Left renal pelvis (tissue), 4 donors: ENCODE measurements around the gene SLC30A2. TPM values are rescaled to one million over a fixed set of nuclear protein-coding genes. Genes with fewer than 3 reads are reported as not detected.

Experiments used
- DNase-seq, 4 donors: peaks; one replicate each; pipeline ENCODE4 v3.0.0-alpha.2; 2013; ENCODE audit warnings: low read depth in 4 of 4, low spot score in 3 of 4
- polyA plus RNA-seq, 4 donors: library from polyadenylated mRNA; unstranded; fragments of 120-200 nt; gene quantifications; one replicate each; pipeline ENCODE4 v1.2.1, GENCODE V29; 2013; ENCODE audit not compliant: insufficient read length in 4 of 4

SLC30A2 gene
- polyA plus RNA-seq, 4 donors: 0.37 to 5.3 (median 3.6) TPM

DNA sequence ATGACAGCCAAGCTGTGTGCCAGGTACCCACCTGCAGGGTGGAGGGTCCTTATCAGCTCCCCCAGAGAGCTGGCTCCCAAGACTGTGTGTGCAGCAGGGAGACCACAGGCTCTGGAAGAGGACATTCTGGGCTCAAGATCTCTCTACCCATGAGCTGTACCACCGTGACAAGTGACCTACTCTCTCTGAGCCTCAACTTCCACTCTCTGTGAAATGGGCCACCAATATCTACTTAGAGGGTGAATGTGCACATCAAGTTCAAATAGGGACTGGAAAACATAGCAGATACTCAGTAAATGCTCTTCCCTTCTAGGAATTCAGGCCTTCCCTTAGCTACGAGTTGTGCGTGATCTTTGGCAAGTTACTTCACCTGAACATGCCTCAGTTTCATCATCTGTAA lies 1.5 kb downstream of the SLC30A2 start:
- DNase-seq: no peak

DNA sequence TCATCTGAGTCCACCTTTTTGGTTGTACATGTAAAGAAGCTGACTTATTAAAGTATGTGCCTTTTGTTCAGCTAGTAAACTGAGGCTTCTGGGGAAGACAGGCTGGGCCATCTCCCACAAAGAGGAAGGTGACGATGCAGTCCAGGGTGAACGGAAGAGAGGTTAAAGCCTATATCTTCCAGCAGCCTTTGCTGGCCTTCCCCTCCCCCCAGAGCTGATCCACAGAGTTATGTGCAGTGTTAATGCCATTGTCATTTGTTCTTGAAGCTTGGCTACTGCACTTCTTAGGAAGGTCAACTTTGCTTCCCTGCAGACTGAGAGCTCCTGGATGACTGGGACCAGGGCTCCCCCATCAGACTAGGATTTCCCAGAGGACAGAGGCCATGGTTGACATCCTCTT lies 2.2 kb downstream of the SLC30A2 start:
- no peak for DNase-seq

DNA sequence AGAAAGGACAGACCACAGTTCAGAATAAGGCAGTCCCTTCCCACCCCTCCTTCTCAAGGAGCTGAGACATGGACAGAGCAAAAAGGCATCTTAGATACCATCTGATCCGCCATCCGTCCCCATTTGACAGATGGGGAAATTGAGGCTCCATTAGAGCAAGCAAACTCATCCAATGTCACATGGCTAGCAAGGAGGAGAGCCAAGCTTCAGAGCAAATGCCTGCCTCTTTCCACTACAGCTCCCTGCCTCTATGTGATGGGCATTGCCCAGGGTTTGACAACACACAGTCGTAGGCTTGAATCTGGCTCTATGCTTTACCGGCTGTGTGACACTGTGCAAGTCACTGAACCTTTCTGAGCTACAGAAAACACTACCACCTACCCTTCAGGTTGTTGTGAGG lies 3.9 kb downstream of the SLC30A2 start:
- DNase-seq: no peak

DNA sequence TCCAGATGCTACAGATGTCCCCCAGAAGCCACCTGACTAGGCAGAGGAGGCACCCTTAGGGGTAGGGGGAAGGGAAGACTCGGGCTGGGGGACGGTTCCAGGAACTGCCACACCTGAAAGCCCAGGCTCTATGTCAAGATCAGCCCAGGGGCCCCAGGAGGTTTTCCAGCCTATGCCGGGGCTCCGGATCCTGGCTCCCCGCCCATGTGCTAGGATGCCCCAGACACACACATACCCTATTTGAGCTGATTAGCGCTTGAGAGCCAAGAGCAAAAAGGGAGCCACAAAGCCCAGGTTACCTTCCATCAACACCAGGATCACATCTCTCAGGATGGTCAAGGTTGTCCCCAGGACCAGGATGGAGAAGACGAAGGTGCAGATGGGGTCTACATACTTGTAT lies 4.5 kb downstream of the SLC30A2 start:
- DNase-seq: no peak

DNA sequence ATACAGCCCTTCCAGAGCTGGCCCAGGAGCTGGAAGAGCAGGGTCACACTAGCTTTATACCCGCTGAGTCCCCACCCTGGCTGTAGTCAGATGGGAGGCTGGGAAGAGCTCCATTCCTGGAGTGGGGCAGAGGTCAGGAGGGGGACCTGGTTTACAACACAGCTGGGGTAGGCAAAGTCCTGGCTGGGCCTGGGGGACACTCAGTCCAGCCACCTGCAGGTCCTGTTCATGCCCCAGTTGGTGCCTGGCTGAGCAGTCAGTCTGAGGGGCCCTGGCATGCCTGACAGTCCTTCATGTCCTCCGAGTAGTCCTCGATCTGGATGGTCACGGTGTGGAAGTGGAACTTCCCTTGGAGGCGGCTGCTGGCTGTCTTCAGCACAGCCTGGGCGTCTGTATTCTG lies 7.0 kb downstream of the SLC30A2 start:
- DNase-seq: no peak

DNA sequence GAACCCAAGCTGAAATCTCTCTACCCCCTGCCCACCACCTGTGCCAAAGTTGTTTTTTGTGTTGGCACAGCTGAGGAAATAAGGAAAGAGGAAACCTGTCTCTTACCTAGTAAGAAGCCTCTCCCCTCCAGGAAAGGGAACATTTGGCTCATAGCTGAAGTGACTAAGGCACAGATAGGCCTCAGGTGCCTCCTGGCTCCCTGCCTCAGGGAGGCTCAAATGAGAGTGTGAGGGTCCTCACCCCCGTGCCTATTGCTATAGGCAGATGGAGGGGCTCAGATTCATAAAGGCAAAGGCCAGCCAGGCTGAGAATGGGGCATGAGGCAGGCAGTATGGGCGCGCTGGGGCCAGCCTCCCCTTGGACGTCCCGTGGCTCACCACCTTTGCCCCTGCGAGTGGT lies 7.4 kb downstream of the SLC30A2 start:
- DNase-seq: no peak

DNA sequence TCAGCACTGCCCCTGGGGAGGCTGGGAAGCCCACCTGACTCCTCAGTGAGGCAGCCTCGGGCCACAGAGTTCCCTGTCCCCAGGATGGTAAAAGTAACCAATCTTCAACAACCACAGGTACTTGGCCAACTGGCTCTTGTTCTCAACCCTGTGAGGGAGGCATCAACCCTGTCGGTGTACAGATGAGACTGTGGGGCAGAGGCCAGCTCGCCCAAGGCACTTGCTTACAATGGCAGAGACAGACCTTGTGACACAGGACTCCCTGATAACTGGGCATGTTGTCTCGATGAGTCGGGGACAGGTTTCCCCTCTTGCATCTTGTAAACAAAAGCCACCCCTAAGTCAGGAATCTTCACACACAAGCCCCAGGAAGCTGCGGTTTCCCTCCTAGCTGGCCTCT lies 8.0 kb downstream of the SLC30A2 start:
- DNase-seq: no peak

DNA sequence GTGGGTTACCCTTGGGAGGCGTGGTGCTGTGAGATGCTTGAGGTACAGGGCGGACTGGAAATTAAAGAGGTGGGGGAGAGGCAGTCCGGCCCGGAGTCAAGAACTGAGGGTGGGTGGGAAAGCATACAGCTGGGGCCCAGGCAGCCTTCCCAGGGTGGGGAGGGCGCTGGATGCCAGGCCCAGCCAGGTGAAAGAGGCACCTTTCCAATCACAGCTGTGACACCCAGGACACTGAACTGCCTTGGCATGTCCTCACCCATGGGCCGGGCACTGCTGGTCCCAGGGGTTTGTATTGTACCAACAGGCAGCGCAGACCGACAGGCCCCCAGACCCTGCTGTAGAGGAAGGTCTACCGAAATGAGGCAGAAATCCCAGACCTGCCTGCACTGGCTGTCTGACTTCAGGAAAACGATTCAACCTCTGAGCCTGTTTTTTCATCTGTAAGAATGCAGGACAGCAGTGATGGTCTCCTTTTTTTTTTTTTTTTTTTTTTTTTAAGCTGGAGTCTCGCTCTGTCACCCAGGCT lies 9.1 kb downstream of the SLC30A2 start:
- DNase-seq: no peak

DNA sequence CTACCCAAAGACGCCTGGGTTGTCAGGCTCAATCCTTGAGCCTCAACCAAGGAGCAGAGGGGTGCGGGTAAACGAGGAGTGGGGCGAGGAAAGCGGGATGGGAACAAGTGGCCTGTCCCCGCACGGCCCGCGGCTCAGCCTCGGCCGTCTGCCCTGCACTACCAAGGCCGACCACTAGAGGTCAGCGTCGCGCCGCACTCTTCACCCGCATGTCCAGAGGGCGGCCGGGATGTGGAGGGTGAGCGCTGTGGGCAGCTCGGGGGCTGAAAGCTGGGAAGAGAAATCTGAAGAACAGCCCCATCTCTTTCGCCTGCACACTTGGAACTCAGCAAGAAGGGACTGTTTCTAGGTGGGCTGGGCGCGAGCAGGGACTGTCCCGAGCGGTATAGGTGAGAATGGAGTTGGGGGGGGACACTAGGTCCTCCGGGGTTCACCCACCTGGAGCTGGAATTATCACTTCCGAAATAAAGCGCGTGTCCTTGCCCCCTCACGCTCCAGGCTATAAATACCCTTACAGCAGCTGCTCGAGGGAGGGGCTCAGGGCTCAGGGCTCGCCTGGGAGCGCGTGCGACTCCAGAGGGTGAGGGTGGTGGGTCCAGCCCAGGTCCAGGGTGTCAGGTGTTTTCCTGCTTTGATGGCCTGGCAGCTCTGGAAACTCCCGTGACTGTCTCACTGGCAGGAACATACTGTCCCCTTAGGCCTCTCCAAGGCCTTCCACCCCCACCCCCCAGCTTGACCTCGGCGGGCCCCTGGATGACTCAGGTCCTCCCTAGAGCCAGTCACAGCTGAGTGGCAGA lies 9.8 kb downstream of the SLC30A2 start:
- peak in 2 of 4 donors; percentile 65 to 67 for DNase-seq

DNA sequence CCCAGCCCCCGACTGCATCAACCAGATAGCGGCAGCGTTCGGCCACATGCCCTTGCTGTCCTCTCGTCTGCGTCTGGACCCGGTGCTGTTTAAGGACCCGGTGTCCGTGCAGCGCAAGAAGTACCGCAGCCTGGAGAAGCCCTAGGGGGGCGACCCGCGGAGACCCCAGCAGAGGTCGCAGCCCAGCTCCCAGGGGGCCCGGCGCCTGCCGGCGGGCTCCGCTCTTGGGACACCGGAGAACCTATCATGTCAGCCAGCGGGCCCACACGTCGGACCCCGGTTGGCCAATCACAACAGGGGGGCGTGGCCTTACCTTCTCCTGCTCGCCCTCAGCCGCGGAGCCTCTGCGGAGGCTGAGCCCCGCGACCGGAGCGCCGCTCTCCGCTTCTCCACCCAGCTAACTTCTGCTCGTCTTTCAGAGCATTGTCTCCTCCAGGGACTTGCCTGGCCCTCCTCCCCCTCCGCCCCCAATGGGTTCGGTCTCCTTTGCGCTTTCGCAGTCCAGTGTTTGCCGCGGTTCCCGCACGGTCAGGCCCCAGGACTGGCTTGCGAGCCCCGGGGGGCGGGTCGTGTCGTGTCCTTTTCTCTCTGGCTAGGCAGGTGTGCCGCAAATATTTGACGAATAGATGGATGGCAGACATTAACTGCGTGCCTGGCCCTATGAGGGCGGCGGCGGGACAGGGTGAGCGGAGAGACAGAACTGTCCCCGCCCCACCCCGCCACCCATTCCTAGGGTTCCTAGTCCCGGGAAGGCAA lies 10.5 kb downstream of the SLC30A2 start:
- DNase-seq: peak; percentile 72 to 85 (median 75)

DNA sequence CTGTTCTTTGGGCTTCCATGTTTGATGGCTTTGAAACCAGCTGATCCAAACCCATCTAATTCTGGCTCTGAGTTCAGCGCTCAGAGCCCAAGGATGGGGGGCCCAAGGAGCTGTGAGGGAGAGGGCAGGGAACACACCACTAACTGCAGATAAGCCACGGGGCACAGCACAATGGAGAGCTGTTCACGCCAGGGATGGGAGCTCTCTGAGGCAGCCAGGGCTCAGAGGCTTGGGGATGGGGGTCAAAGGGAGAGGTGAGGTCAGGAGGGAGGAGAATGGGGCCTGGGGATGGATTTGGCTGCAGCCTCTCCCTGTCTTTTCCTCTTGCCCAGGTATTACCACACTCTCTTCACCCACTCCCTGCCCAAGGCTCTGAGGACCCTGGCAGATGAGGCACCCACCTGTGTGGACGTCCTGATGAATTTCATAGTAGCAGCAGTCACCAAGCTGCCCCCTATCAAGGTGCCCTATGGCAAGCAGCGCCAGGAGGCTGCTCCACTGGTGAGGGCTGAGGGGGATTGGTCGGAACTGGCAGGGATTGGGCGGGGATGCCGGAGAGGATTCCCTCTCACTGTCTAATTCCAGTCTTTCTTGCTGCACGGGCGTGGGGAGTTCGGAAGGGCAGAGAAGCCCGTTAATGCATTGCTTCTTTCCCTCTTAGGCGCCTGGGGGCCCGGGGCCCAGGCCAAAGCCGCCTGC lies 11.3 kb downstream of the SLC30A2 start:
- DNase-seq: no peak

DNA sequence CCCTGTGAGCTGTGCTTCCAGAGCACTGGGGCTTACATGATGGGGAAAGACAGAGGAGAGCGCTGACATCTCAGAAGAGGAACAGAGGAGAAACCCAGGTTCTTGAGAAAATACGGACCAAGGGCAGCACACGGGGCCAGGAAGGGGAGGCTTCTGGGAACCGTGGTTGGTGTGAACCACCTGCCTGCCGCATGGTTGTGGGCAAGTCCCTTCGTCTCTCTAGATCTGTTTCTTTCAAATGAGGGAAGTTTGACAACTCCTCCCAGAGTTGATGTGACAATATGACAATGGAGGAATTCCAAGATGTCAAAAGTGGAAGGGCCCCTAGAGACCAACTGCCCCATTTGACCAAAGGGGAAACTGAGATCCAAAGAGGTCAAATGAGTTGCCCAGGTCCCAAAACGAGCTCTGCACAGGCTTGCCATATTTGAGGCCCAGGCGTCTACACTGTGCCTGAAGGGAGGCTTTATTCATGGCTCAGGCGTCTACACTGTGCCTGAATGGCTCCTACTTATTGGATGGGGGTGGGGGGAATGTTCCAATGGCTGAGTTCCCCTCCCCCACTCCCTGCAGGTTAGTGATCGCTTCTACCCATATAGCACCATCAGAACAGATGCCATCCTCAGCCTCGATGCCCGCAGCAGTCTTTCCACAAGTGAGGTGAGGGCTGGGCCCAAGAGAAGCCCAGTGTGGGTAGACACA lies 13.1 kb downstream of the SLC30A2 start:
- DNase-seq: no peak

DNA sequence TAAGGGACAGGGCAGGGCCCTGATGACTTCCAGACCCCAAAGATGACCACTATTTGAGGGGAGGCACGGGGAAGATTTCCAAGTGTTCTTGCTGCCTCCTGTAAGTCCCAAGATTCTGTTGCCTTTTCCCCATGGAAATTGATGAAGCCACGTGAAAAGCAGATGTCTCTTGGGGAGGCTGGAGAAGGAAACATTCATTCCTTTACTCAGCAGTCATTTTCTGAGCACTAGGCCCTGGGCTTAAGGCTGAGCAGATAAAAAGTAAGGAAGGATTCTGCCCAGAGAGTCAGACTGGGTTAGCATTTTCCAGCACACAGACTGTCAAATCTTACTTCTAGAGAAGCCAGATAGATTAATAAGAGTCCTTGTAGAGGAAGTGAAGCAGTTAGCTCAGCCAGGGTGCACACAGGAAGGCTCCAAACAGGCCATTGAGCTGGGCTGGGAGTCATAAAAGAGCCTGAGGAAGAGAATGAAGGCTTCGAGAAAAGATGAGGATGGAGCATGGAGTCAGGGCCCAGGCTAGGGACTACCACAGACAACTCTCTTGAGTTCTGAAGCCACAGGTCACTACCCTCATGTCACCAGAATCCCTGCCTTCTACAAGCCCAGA lies 14.2 kb downstream of the SLC30A2 start:
- no peak for DNase-seq

DNA sequence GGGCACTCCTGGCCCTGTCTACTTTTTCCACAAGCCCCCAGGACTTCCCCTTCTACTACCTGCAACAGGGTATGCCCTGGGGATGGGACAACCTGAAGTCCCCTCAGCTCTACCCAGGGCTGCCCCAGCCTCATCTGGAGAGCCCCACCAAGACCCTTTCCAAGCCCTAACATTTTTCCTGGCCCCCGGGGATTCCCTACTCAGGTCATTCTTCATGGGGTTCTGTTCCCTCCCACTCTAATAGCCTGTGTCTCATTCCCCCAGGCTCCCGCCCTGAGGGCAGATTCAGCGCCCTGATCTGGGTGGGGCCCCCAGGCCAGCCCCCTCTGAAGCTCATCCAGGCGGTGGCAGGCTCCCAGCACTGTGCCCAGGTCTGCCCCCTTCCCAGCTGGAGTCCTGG lies 14.7 kb downstream of the SLC30A2 start:
- DNase-seq: no peak

DNA sequence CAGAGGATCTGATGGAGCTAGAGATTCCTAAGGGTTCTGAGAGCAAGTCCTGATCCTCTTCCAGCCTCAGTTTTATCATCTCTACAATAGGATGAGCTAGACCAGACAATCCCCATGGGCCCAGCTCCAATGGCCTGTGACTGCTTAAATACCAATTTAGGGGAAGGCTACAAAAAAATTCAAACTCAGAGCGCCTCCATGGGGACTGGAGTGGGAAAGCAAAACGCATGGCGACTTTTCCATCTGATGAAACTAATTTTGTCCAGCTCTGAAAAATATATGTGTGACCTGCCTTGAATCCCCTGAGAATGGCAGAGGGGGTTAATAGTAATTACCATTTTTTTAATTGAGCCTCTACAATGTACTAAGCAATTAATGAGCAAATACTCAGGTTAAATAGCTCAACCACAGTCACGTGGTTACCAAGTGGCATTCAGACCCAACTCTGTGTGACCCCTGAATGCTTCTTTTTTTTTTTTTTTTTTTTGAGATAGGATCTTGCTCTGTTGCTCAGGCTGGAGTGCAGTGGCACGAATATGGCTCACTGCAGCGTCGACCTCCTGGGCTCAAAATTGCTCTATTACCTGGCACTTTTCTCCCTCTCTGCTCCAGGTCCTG lies 15.9 kb downstream of the SLC30A2 start:
- no peak for DNase-seq

DNA sequence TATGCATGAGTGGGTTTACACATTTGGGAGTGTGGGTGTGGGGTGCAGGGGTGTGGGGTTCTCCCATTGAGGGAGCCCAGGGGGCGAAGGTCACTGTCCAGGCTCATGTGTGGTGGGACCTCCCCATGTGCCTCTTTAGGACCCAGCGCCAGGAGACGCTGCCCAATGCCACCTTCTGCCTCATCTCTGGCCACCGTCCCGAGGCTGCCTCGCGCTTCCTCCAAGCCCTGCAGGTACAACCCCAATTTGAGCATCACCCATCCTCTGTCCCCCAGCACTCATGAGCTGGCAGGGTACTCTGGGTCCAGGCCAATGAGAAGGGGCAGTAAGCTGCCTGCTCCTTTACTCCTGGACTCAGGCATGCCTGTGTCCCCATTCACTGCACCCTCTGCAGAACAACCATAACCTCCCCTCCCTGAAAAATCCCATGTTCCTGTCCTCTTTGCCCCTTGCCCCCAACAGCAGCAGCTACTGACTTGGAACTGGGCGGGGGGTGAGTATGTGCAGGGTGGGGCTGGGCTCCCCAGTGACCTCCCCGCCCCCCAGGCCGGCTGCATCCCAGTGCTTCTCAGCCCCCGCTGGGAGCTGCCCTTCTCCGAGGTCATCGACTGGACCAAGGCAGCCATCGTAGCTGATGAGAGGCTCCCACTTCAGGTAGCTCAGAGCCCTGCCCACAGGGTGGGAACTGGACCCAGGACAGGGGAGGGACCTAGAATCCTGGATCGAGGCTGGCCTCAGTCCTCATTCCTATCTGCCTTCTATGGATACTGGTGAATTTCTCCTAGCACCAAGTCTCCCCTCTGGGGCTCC lies 16.7 kb downstream of the SLC30A2 start:
- DNase-seq: no peak

DNA sequence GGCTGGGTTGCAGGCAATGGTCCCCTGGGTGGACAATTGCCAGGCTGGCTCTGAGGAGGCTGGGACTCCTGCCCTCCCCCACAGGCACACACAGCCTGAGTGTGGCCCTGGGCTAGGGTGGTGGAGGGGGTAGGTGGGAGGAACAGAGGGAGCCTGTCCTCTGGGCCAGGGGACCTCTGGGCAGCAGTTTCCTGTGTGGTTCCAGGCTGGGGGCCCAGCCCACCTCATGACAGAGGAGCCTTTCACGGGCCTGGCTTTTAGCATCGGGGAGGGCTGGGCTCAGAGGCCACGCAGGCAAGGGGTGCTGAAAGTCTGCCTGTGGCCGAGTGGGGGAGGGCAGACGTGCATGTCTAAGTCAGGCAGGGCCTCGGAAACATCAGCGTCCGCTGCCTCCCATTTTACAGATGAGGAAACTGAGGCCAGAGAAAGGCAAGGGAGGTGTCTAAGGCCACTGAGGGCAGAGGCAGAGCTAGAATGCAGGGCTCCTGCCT lies 17.4 kb downstream of the SLC30A2 start:
- DNase-seq: no peak

DNA sequence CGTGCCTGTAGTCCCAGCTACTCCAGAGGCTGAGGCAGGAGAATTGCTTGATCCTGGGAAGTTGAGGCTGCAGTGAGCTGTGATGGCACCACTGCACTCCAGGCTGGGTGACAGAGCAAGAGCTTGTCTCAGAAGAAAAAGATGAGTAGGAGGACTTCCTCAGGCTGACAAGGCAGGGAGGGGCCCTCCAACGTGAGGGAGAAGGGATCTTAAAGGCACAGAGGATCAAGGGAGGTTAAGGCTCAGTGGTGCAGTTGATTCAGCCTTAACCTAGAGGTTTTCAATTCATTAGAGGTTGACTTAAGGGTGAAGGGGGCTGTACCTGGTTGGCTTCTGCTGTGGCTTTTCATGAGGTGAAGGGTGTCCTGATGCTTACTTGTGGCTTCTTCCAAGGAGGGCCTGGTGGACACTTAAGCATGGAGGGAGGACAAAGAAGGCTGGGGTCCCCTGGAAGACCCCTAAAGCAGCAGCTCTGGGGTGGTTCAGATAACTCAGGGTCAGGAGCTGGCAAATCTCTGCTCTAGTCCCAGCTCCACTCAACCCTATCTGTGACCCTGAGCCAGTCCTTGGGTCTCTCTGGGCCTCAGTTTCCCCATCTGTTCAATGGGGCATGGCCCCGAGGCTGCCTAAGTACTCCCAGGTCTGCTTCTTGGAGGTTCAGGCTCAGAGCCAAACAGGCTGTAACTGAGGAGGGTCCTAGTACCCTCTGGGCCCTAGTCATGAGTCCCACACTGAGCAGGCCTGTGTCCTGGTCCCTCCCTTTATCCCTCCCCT lies 18.0 kb downstream of the SLC30A2 start:
- no peak for DNase-seq
